ENCODE data around the gene GALP.
"Not testable (repeated sequence)": the region's sequence is repeated elsewhere in the genome, so short reads cannot be mapped to it uniquely, and the experiment has no call there.

GALP gene

GRCh38 chr19:56175861-56176307, at the start of gene GALP:
TSS of gene GALP (plus strand) at chr19:56176008. CDS start at chr19:56177109, 1,101 bp downstream.
- not testable (repeated sequence) for H3K4me3 Mint-ChIP-seq, H3K27ac Mint-ChIP-seq, ATAC-seq, H3K36me3 Mint-ChIP-seq, H3K9me3 Mint-ChIP-seq, H3K4me1 Mint-ChIP-seq
- peaks cover 38% of the 10 kb centered on the region for H3K27me3 Mint-ChIP-seq

DNA sequence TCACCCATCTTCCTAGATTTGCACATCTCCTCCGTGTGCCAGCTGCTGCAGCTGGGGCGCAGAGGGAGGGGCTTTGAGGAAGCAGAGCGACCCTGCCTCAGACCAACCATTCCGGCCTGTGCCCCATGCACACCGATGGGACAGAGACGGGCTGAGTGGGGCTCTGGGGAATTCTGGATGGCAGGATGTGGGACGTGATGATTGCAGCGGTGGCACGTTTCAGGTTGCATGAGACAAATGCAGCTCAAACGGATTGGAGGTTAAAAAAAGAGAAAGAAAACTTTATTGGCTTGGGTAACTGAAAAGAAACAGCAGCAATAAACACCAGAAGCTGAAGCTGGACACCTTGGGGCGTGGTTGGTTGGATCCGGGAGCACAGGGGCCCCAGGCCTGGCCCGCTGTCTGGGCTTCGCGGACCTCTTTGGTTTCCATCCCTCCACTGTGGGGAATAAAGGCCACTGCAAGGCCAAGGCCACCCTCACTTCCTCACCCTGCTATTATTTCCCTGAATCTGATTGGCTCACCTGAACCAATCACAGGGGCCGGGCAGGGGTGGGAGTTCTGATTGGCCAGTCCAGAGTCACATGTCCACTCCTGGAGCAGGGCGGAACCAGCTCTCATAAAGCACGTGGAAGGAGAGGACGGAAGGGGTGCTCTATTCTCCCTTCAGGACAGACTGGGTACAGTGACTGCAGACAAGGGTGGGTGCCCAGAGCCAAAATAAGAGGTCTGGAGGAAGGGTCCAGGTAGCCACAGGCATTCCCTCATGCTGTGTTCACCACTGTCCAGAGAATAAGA, 48.6 kb upstream of the GALP start:
- H3K36me3 Mint-ChIP-seq, result no peaks in the 10 kb centered on the region
- no peak overlapping the region for H3K27ac Mint-ChIP-seq
- no peaks in the 10 kb centered on the region for H3K4me1 Mint-ChIP-seq
- no peak for ATAC-seq
- H3K4me3 Mint-ChIP-seq, result no peak overlapping the region
- H3K27me3 Mint-ChIP-seq, result no peaks in the 10 kb centered on the region
- no peaks in the 10 kb centered on the region for H3K9me3 Mint-ChIP-seq

- Mint-ChIP-seq H3K27me3 (no peaks in the 10 kb centered on the region), H3K4me1 (peaks cover 12% of the 10 kb centered on the region), H3K27ac (no peak overlapping the region), H3K9me3 (no peaks in the 10 kb centered on the region), H3K4me3 (no peak overlapping the region), H3K36me3 (no peaks in the 10 kb centered on the region)
- ATAC-seq, result no peak
Observed at GRCh38 chr19:56130006-56130405, 45.8 kb upstream of the GALP start.

- Mint-ChIP-seq H3K27me3 (no peaks in the 10 kb centered on the region), H3K9me3 (no peaks in the 10 kb centered on the region), H3K4me3 (no peak overlapping the region), H3K27ac (no peak overlapping the region), H3K4me1 (peaks cover 12% of the 10 kb centered on the region), H3K36me3 (no peaks in the 10 kb centered on the region)
- no peak for ATAC-seq
Observed at GRCh38 chr19:56131651-56132050, 44.2 kb upstream of the GALP start.

GRCh38 chr19:56132316-56132822, 43.4 kb upstream of the GALP start:
- Mint-ChIP-seq H3K9me3 (no peaks in the 10 kb centered on the region), H3K27me3 (no peaks in the 10 kb centered on the region), H3K4me1 (peaks cover 12% of the 10 kb centered on the region), H3K36me3 (no peaks in the 10 kb centered on the region), H3K4me3 (no peak overlapping the region), H3K27ac (no peak overlapping the region)
- ATAC-seq, result no peak

DNA sequence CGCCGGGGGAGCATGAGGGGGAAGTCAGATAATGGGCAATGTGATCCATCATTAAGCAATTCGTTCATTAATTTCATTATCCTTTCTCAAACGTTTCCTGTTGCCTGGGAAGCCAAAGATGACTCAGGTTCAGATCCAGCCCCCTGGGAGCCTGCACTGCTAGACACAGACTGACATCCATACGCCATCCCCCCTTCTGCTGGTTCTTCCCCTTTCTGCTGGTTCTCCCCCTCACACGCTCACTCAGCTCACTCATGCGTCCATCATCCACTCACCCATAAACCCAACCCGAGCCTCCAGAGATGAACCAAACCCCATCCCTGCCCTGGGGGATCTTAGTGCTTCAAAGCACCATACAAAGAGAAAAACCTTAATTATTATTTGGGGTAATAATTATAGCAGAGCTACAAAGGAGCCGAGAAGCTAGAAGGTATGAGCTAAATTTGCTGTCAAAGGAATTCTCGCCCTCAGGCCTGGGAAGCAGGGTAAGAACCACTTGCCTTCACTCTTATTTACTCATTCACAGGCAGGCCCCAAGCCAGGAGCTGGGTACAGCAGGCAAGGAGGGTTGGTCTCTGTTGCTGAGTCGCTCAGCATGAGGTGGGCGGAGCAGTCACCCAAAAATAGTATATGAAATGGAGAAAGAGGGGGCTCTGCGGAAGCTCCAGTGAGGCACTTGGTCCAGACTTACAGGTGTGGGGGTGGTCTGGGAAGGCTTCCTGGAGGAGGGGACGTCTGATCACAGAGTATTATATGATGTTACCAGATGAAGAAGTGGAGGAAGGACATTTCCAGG, 41.8 kb upstream of the GALP start:
- Mint-ChIP-seq H3K27me3 (no peaks in the 10 kb centered on the region), H3K4me3 (peak overlapping the region; percentile 7), H3K4me1 (peaks cover 13% of the 10 kb centered on the region), H3K27ac (peak overlapping the region; percentile 93), H3K36me3 (no peaks in the 10 kb centered on the region), H3K9me3 (no peaks in the 10 kb centered on the region)
- peak; percentile 98 for ATAC-seq

DNA sequence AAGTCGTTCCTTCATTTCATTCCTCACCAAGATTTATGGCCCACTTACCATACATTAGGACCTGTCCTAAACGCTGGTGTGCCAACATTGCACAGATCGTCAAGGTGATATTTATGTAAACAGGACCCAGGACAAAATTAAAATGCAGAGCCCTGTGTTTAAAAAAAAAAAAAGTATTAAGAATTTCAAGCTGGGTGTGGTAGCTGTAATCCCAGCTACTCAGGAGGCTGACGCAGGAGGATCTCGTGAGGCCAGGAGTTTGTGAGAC, 41.2 kb upstream of the GALP start:
- no peaks in the 10 kb centered on the region for H3K27me3 Mint-ChIP-seq

GRCh38 chr19:56136362-56136761, 39.4 kb upstream of the GALP start:
- H3K27me3 Mint-ChIP-seq, result no peaks in the 10 kb centered on the region
- H3K36me3 Mint-ChIP-seq, result no peaks in the 10 kb centered on the region
- H3K27ac Mint-ChIP-seq, result no peak overlapping the region
- no peaks in the 10 kb centered on the region for H3K9me3 Mint-ChIP-seq
- H3K4me3 Mint-ChIP-seq, result no peak overlapping the region
- peaks cover 34% of the 10 kb centered on the region for H3K4me1 Mint-ChIP-seq
- no peak for ATAC-seq

More for the DNA sequence above, 41.2 kb upstream of the GALP start:
- no peaks in the 10 kb centered on the region for H3K9me3 Mint-ChIP-seq
- H3K36me3 Mint-ChIP-seq, result no peaks in the 10 kb centered on the region
- peaks cover 18% of the 10 kb centered on the region for H3K4me1 Mint-ChIP-seq
- peak overlapping the region; percentile 93 for H3K27ac Mint-ChIP-seq
- ATAC-seq, result no peak
- H3K4me3 Mint-ChIP-seq, result no peak overlapping the region

DNA sequence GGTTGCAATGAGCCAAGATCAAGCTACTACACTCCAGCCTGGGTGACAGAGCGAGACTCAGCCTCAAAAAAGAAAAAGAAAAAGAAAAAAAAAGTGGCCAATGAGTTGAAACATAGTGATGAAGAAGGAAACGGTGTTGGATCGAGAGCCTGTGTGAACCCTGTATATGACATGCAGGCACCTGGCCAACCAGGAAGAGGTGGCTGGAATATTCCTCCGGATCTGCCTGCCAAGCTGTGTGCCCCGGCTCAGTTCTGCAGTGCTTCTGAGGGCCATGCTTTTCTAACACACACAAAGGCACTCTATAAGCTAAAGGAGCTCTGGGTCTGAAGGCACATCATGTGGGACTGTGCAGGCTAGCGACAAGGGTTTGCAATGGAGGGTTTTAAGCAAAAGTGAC, 38.4 kb upstream of the GALP start:
- H3K4me3 Mint-ChIP-seq, result no peak overlapping the region

DNA sequence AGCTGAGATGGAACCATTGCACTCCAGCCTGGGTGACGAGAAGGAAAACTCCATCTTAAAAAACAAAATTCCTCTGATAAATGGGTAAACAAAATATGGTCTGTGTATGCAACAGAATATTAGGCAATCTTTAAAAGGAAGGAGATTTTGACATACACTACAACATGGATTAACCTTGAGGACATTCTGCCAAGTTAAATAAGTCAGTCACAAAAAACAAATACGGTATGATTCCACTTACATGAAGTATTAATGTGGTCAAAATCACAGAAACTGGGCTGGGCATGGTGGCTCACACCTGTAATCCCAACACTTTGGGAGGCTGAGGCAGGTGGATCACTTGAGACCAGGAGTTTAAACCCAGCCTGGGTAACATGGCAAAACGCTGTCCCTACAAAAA, 37.7 kb upstream of the GALP start:
- Mint-ChIP-seq H3K4me1 (peaks cover 39% of the 10 kb centered on the region), H3K36me3 (no peaks in the 10 kb centered on the region), H3K9me3 (no peaks in the 10 kb centered on the region), H3K4me3 (no peak overlapping the region), H3K27me3 (no peaks in the 10 kb centered on the region), H3K27ac (peak overlapping the region; percentile 18)
- no peak for ATAC-seq

More for the DNA sequence above, 38.4 kb upstream of the GALP start:
- ATAC-seq, result no peak
- H3K9me3 Mint-ChIP-seq, result no peaks in the 10 kb centered on the region
- no peak overlapping the region for H3K27ac Mint-ChIP-seq
- peaks cover 34% of the 10 kb centered on the region for H3K4me1 Mint-ChIP-seq
- H3K36me3 Mint-ChIP-seq, result no peaks in the 10 kb centered on the region
- H3K27me3 Mint-ChIP-seq, result no peaks in the 10 kb centered on the region

DNA sequence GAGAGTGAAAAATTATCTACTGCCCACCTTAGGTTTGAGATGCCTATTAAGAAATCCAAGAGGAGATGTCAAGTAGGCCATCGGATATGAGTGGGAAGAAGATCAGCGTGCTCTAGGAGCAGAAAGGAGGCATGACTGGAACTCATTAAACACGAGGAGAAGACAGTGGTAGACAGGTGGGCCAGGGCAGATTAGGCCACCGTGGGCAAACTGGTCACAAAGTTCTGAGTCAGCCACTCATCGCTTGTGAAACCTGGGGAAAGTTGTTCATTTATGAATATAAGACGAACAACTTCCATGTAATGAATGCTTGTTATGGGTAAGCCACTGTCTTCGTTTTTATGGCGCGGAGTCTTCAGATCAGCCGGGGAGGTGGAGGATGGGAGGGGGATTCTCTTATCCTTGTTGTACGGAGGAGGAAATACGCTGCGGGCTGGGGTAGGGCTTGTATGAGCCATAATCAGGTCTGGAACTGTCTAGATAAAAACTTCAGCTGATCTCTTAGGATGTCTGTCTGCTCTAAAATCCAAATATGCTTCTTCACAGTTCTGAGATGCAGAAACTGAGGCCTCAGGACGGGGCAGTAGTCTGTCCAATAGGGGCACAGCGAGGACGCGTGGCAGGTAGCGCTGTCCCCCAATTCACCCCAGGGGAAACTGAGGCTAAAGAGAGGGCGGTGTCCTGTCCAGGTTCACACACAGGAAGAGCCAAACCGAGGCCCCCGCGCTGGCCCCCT, 35.8 kb upstream of the GALP start:
- no peaks in the 10 kb centered on the region for H3K9me3 Mint-ChIP-seq

GRCh38 chr19:56140583-56141416, 35.0 kb upstream of the GALP start, which contains the start of gene ZNF444:
TSS of gene ZNF444 (plus strand) at chr19:56141287. CDS start at chr19:56146912, 5,625 bp downstream.
- Mint-ChIP-seq H3K36me3 (no peaks in the 10 kb centered on the region), H3K4me3 (peak within 1 kb of the TSS; percentile 85), H3K27me3 (no peaks in the 10 kb centered on the region), H3K9me3 (no peaks in the 10 kb centered on the region), H3K4me1 (peaks cover 44% of the 10 kb centered on the region), H3K27ac (peak within 1 kb of the TSS; percentile 89)
- ATAC-seq, result peak; percentile 96

More for the DNA sequence above, 35.8 kb upstream of the GALP start:
- H3K36me3 Mint-ChIP-seq, result no peaks in the 10 kb centered on the region
- no peak for ATAC-seq
- peak overlapping the region; percentile 85 for H3K4me3 Mint-ChIP-seq
- peak overlapping the region; percentile 89 for H3K27ac Mint-ChIP-seq
- peaks cover 44% of the 10 kb centered on the region for H3K4me1 Mint-ChIP-seq
- no peaks in the 10 kb centered on the region for H3K27me3 Mint-ChIP-seq

DNA sequence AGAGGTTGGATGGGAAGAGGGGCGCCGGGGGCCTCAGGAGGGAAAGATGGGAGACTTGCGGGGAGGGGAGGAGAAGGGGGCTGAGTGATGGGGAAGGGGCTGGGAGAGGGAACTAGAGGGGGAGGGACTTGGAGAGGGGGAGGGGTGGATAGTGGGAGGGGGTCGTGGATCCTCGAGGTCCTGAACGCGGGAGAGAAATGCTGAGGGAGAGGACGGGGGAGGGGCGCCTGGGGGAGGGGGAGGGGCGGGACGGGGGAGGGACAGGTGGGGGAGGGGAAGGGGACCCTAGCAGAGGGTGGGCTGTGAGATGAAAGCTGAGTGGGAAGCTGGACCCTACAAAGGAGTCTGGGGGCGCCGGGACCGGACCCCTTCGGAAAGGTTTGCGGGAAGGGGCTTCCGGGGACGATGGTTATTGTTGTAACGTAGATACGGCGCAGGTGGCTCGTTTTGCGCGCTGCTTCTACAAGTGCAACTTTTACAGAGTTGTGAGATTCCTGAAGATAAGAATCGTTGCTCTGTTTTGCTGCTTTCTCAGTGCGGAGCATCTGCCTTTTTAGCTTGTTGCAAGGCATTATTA, 34.3 kb upstream of the GALP start:
- no peaks in the 10 kb centered on the region for H3K36me3 Mint-ChIP-seq
- no peak for ATAC-seq
- H3K27ac Mint-ChIP-seq, result peak overlapping the region; percentile 89
- peak overlapping the region; percentile 85 for H3K4me3 Mint-ChIP-seq
- H3K27me3 Mint-ChIP-seq, result no peaks in the 10 kb centered on the region
- H3K4me1 Mint-ChIP-seq, result peaks cover 44% of the 10 kb centered on the region
- H3K9me3 Mint-ChIP-seq, result no peaks in the 10 kb centered on the region

DNA sequence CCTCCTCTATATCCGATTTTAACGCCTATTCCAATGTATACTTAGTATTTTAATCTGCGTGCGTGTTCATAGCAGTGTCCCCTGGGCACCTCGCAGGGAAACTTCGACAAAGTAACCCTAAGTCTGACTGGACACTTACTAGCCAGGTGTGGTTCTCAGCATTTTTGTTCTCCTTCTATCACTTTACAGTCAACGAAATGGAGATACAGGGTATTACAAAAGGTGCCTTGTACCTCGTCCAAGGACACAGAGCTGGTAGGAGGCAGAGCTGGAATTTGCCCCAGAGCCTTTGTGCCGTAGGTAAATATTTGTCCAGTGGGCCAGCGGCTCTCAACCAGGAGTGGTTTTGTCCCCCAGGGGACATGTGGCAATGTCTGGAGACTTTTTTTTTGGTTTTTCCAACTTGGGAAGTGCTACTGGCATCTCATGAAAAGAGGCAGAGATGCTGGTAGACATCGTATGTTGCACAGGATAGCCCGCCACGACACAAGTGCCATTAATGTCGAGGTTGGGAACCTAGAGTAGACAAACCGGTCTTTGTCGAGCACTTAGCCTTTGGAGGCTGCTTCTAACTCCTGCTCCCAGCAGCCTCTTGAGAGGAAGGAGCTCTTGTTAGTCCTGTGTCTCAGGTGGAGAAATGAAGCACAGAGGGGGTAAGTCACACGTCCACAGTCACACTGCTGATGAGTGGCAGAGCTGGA, 33.6 kb upstream of the GALP start:
- peaks cover 44% of the 10 kb centered on the region for H3K4me1 Mint-ChIP-seq
- peaks cover 2% of the 10 kb centered on the region for H3K36me3 Mint-ChIP-seq
- no peaks in the 10 kb centered on the region for H3K27me3 Mint-ChIP-seq
- ATAC-seq, result no peak
- H3K4me3 Mint-ChIP-seq, result peak overlapping the region; percentile 85
- H3K9me3 Mint-ChIP-seq, result no peaks in the 10 kb centered on the region
- peak overlapping the region; percentile 89 for H3K27ac Mint-ChIP-seq
